Tibial artery (tissue), 4 donors: ENCODE measurements around the gene TUB.

Experiments
- DNase-seq, 2 donors: peaks; one replicate each; pipeline ENCODE4 v3.0.0-alpha.2; 2019
- H3K27ac ChIP-seq, 2 donors: fragments of 200-600 bp; sonication (generic) in 1 of 2; 1 replicate in 1 of 2; 2 replicates in 1 of 2; pipeline ENCODE4 v1.5.1; 2018 to 2019; ENCODE audit warnings: mild to moderate bottlenecking in 1 of 2
- H3K27me3 ChIP-seq, 2 donors: fragments of 200-600 bp; sonication (generic) in 1 of 2; one replicate each; pipeline versions ENCODE4 v1.5.1 to v1.6.0; 2016 to 2019
- H3K36me3 ChIP-seq, 3 donors: fragments of 200-600 bp; sonication (generic) in 2 of 3; one replicate each; pipeline ENCODE4 v1.5.1; 2016 to 2019; ENCODE audit warnings: mild to moderate bottlenecking in 2 of 3
- H3K4me1 ChIP-seq, 4 donors: fragments of 200-600 bp; sonication (generic) in 2 of 4; 1 replicate in 3 of 4; 2 replicates in 1 of 4; pipeline ENCODE4 v1.5.1; 2016 to 2019
- H3K4me3 ChIP-seq, 2 donors: fragments of 200-600 bp; sonication (generic) in 1 of 2; 1 replicate in 1 of 2; 2 replicates in 1 of 2; pipeline ENCODE4 v1.5.1; 2018 to 2019; ENCODE audit warnings: mild to moderate bottlenecking in 2 of 2
- H3K9me3 ChIP-seq, 3 donors: fragments of 200-600 bp; sonication (generic) in 1 of 3; one replicate each; pipeline ENCODE4 v1.5.1; 2016 to 2019
- intact Hi-C: fragments of 100-400 bp; cut with DNase I; formaldehyde crosslinking; loops from one replicate; pipeline ENCODE4 v1.15.0; 2023; ENCODE audit warnings: low total_unique reads
- TF ChIP-seq, protein P1 (sequence below), 2 experiments: fragments of 200-600 bp in 1 of 2; fragments of 450-650 bp in 1 of 2; IDR thresholded peaks; one replicate each; pipeline ENCODE4 v1.5.1; 2017 to 2019; ENCODE audit warnings: antibody characterized with exemption in 2 of 2, mild to moderate bottlenecking in 1 of 2, moderate library complexity in 1 of 2

TUB gene

DNA sequence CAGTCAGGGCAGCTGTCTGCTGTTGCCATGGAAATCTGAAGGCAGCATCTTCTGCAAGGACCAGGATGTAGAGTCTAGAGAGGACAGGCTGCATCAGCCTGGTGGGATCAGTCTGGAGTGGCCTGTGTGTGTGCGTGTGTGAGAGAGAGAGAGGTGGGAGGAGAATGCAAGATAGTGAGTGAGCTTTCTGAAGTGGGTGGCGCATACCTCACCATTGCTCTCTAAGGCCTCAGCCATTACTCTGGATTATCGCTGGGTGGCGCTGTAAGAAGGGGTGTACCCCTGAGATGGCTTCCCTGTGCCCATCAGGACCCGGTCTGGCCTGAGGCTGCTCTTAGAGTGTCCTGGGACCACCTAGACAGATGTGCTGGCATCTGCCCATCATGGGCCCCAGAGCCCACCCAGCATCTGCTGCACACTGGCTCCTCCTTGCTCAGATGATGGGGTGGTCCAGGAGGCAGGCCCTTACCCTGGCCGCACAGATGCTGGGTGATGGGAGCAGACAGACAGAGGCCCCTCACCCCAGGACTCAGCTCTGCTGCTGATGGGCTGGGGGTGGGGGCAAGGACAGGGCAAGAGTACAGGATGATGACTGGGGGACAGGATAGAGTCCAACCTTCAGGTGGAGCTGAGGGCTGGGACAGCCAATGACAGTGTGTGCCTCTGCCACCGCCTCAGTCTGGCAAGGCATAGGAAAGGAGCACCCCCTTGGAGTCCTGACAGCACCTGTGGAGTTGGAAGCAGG, 25.7 kb upstream of the TUB start:
- Histone ChIP-seq H3K27ac (no peak overlapping the region), H3K36me3 (no peaks in the 10 kb centered on the region), H3K4me1 (no peaks in the 10 kb centered on the region), H3K9me3 (no peaks in the 10 kb centered on the region), H3K4me3 (no peak overlapping the region), H3K27me3 (peaks cover 0 to 17% of the 10 kb centered on the region in 2 donors)
- DNase-seq: peak in 1 of 2 donors; percentile 14
- TF ChIP-seq, protein P1, sequence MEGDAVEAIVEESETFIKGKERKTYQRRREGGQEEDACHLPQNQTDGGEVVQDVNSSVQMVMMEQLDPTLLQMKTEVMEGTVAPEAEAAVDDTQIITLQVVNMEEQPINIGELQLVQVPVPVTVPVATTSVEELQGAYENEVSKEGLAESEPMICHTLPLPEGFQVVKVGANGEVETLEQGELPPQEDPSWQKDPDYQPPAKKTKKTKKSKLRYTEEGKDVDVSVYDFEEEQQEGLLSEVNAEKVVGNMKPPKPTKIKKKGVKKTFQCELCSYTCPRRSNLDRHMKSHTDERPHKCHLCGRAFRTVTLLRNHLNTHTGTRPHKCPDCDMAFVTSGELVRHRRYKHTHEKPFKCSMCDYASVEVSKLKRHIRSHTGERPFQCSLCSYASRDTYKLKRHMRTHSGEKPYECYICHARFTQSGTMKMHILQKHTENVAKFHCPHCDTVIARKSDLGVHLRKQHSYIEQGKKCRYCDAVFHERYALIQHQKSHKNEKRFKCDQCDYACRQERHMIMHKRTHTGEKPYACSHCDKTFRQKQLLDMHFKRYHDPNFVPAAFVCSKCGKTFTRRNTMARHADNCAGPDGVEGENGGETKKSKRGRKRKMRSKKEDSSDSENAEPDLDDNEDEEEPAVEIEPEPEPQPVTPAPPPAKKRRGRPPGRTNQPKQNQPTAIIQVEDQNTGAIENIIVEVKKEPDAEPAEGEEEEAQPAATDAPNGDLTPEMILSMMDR (IDR thresholded peaks at IDR 0.05): no peak
- intact Hi-C loops: no loop called here

DNA sequence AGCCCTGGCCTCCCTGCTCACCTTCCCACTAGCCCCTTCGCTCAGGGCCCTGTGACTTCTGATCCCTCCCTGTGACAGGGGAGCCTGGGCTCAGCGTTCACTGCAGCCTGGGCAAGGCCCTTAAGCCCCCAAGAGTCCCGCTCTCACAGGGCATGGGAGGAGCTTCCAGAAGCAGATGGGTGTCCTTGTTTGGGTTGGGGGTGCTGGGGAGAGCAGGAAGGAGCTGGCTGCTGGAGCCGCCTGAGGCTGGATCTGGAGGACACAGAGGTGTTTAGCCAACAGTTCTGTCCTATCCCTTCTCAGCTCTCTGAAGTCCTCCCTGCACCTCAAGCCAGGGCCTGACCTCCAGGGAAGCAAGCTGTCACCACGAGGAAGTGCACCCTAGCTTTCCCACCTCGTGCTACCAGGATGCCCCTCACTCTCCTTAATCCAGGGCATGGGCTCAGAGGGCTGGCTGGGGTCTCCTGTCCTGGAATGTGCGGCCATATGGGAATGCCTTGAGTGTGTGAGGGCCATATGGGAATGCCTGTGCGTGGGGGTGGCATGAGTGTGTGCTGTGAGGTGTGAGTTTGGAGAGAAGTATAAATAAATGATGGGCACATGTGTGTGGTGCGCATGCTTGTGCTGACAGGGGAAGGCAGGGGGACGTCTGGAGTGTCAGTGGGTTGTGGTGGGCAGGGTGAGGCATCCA, 25.0 kb upstream of the TUB start:
- H3K27me3 ChIP-seq: peaks cover 0 to 17% of the 10 kb centered on the region in 2 donors
- H3K27ac ChIP-seq: no peak overlapping the region
- no peaks in the 10 kb centered on the region for H3K4me1 ChIP-seq
- H3K4me3 ChIP-seq: no peak overlapping the region
- DNase-seq: peak in 1 of 2 donors; percentile 10
- TF ChIP-seq, protein P1 (IDR thresholded peaks at IDR 0.05): no peak
- intact Hi-C loops: no loop called here
- no peaks in the 10 kb centered on the region for H3K9me3 ChIP-seq
- H3K36me3 ChIP-seq: no peaks in the 10 kb centered on the region

DNA sequence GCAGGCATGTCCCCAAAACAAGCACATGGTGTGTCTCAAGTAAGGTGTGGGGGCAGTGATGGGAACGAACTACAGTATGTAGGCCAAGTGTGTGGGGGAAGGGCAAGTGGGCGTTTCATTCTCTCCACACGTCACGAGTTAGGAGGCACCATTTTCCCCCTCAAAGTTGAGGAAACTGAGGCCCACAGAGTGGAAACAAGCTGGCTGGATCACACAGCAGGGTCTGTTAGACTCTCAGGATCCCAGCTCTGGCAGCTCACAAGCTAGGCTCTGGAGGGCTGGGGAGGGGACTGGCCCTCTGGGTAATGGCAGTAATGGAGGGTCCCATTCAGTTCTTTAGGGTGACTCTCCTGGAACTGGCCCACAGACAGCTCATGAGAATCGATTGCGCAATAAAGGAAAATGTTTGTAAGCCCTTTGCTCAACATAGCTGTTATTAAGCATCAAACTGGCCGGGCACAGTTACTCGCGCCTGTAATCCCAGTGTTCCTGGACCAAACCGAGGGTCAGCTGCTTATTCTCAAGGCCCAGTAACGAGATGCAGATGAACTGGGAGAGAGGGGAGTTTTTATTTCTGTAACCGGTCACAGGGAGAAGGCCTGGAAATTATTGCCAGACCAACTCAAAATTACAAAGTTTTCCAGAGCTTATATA, 24.1 kb upstream of the TUB start:
- TF ChIP-seq, protein P1 (IDR thresholded peaks at IDR 0.05): no peak
- DNase-seq: peak; percentile 83 to 85
- intact Hi-C loops: no loop called here
- H3K36me3 ChIP-seq: no peaks in the 10 kb centered on the region
- no peak overlapping the region for H3K27ac ChIP-seq
- H3K4me1 ChIP-seq: no peaks in the 10 kb centered on the region
- no peaks in the 10 kb centered on the region for H3K9me3 ChIP-seq
- H3K4me3 ChIP-seq: no peak overlapping the region
- peaks cover 0 to 17% of the 10 kb centered on the region in 2 donors for H3K27me3 ChIP-seq

DNA sequence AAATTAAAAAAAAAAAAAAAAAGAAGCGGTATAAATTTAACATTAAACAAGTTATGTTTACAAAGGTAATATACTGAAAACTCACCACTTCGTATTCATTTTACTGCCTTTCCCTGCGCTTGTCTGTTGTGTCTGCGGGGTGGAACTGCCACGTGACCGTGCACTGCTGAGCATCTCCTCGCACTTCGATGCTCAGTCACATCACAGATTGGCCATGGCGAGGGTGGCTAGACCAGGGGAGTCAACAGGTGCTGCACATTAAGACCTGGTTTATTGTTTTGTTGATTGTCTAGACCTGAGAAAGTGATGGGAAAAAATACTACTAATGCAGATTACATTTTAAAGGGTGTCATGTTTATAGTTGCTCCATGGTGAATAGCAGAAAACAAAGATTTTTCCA, 22.8 kb upstream of the TUB start:
- Histone ChIP-seq H3K9me3 (no peaks in the 10 kb centered on the region), H3K36me3 (no peaks in the 10 kb centered on the region), H3K27ac (no peak overlapping the region), H3K4me3 (no peak overlapping the region), H3K4me1 (peaks cover 0 to 7% (median 6%) of the 10 kb centered on the region in 4 donors), H3K27me3 (peaks cover 0 to 17% of the 10 kb centered on the region in 2 donors)
- DNase-seq: no peak
- TF ChIP-seq, protein P1 (IDR thresholded peaks at IDR 0.05): no peak
- intact Hi-C loops: no loop called here

DNA sequence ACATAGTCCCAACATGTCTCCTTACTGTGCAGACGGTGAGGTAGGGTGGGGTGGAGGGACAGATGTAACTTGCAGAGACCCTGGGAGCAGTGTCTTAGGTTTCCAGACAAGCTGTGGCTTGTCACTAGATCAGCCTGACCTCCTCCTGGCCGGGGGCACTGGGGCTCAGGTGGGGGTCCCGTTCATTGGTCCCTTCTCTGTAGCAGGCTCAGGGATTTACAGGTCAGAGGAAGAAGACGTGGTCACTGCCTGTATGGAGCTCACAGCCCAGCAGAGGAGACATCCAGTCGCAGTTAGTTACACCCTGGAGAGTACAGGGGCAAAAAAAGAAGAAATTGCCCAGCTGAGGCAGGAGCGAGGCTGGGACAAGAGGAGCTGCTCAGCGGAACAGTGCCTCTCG, 22.0 kb upstream of the TUB start:
- TF ChIP-seq, protein P1 (IDR thresholded peaks at IDR 0.05): no peak
- H3K9me3 ChIP-seq: no peaks in the 10 kb centered on the region
- H3K27ac ChIP-seq: no peak overlapping the region
- peaks cover 0 to 15% (median 12%) of the 10 kb centered on the region in 4 donors for H3K4me1 ChIP-seq
- H3K4me3 ChIP-seq: no peak overlapping the region
- DNase-seq: no peak
- H3K27me3 ChIP-seq: peaks cover 0 to 17% of the 10 kb centered on the region in 2 donors
- intact Hi-C loops: no loop called here
- H3K36me3 ChIP-seq: no peaks in the 10 kb centered on the region
